Germinal center (tissue), 1 donor: ENCODE data around the gene PCDH9.

ENCODE experiments used
- DNase-seq: peaks from one replicate; pipeline ENCODE4 v3.0.0; 2012; ENCODE audit warnings: mixed read lengths, low spot score

The PCDH9 gene

DNA sequence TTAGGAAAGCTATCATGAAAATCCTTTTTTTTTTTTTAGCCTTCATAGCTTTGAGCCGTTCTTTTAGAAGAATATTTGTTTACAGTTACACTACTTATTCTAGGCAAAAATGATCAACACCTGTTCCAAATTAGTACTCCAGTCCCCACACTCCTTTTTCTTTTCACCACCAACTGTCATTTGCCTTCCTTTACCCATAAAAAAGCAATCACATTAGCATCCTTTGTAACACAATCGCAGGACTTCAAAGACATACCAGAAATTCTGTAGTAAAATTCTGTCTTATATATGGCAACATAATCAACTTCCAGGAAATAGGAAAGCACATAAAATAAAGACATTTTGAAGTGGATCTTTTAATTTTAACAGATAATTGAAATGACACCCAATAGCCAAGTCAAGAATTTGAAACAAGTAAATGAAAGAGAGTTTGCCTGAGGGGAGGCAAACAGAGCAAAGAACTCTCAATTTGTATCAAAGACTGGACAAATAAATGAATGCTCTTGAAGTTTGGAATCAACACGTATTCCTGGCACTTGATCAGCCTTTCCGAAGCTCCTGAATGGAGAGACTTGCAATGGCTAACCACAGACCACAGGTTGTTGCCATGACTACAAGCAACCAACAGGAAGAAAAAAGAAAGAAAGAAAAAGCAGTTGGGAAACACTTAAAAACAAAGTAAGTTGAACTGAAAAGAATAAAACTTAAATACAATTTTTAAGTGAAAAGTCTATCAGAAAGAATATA, 206.8 kb downstream of the PCDH9 start:
- DNase-seq: no peak

DNA sequence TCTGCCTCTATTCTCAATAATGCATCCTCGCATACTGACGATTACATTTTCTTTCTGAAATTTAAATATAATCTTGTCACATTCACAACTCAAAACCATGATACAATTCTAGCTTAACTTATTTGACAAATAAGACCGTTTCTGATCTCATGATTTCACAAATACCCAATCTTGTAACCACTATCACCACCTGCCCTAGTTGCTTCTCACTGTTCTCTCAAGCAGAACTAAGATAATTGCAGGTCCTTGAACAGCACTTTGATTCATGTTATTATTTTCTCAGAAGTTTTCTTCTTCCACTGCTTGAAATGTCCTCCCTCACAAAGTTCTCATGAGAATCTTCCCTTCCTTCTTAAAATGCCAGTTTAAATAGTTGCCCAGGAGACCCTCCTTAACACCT, 211.4 kb downstream of the PCDH9 start:
- DNase-seq: no peak

GRCh38 chr13:67017276-67017675, 212.9 kb downstream of the PCDH9 start:
- no peak for DNase-seq

- no peak for DNase-seq
These were observed 214.0 kb downstream of the PCDH9 start for GRCh38 chr13:67015976-67016600.

- DNase-seq: no peak
These were observed 215.7 kb downstream of the PCDH9 start for GRCh38 chr13:67014399-67014798.

GRCh38 chr13:67013709-67014108, 216.4 kb downstream of the PCDH9 start:
- DNase-seq: no peak

DNA sequence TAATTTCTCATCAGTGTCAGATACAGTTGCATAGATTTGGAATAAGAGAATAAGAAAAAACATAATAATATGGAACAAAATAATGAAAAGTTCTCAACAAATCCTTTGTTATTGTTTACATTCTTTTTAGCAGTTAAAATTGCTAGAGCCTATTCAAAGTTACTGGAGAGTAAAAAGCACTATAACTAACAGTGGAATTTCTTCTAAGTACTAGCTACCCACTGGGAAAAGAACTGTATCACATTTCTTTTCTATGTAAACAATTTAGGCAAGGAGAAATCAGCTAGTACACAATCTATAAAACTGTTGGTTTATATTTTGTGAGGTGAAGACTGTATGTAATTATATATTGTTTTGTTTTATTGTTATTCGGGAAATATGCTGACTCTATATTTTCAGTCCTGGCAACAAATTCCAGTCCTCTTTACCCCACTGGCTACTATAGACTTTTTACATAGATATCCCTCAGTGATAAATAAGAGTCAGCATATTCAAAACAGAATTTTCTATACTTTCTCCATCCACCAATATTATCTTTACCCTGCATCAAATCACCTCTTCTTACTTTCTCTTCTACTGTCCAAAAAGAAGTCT, 222.0 kb downstream of the PCDH9 start:
- no peak for DNase-seq

- DNase-seq: no peak
These were observed 225.6 kb downstream of the PCDH9 start for GRCh38 chr13:67004511-67004910.

DNA sequence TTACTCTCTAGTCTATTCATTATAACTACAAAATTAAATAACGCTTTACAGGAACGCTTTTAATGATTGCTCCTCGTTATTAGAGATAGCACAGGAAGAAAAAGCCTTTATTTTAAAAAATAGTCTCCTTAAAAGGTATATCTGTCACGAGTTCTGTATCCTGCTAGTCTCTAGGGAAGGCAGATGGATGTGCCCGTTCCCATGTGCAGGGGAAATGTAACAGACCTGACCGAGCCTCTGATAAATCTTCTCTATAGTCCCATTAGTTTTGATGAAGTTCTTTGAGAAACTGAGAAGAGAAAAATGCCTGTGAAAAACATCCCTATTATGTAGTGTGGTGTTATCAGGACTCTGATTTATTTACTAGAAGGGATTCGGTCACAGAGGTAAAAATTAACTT, 226.4 kb downstream of the PCDH9 start:
- DNase-seq: no peak

DNA sequence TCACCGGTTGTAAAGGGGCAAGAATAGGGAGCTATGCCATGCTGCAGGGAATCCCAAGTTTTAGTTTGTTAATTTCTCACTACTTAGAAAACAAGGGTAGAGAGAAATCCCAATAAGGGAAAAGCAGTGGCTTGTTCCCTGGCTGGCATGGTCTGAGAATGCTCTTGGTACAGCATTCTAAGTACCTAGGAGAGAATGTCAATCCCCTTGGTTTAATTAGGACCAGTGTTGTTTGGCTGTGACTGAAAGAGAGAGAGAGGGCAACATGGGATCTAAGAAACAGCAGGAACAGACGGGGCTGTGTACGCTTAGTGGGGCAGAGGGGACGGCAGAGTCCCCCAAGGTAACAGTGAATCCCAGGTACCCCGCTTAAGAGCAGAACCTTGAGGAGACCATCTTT, 228.8 kb downstream of the PCDH9 start:
- no peak for DNase-seq

DNA sequence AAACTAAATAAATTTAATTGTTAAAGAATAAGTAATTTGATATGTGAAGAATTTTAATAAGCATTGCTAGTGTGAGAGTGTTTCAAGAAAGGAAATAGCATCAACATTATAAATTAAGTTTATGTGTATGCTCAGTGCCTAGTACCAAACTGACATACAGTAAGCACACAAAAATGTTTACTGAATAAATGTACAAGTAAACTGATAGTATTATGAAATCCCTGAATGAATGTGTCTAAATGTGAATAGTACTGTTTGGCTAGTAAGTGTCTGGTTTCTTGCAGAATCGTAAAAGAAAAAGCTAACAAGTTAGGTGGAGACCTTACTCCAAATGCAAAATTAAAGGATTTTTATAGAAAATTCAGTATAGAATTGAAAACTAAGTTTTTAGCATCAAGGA, 233.6 kb downstream of the PCDH9 start:
- DNase-seq: no peak

- peak; percentile 38 for DNase-seq
These were observed 234.9 kb downstream of the PCDH9 start for GRCh38 chr13:66995203-66995611.

DNA sequence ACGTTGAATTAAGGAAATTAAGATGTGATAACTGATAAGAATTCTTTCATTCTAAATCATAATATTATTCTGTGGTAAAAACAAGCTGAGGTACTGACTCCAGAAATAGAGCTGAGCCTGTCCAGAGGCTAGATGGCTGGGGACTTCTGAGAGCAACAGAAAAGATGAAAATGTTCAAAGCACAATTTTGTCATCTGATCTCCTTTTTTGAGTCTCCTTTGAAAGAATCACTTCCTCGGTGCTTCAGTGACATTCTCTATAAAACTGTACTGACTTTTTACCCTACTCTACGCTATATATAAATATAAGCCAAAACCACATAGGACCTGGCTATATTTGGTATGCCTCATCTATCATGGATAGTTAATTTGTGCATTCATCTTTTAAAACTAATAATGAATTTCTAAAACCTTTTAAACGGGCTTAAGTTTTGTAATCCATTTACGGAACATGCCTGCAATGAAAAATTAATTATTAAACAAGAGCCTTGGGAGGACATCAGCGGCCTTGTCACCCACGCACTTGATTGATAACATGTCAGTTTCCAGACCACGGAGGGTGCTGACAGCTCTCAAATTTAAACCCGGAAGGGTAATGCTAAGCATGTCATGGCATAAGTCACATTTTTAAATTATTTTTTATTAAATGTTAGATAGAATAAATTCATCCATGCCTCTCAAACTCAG, 235.5 kb downstream of the PCDH9 start:
- peak; percentile 6 for DNase-seq

DNA sequence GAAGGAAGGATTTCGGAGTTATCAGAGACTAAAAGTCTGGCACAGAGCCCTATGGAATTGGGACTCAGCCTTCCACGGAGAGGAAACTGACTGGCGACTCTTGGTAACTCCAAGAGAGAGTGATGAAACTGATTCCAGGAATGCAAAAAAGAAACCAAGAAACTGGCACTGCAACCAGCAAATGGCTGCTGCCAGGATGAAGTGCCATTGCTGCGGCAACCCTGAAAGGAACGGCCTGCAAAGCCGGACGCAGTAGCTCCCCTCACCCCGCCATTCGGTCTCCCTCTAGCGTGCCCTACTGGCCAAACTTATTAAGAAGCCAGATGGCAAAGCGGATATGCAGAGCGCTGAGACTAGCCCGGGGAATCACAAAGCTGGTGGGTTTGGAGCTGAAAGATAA, 236.0 kb downstream of the PCDH9 start:
- DNase-seq: peak; percentile 40

- no peak for DNase-seq
These were observed 237.4 kb downstream of the PCDH9 start for GRCh38 chr13:66992719-66993118.

DNA sequence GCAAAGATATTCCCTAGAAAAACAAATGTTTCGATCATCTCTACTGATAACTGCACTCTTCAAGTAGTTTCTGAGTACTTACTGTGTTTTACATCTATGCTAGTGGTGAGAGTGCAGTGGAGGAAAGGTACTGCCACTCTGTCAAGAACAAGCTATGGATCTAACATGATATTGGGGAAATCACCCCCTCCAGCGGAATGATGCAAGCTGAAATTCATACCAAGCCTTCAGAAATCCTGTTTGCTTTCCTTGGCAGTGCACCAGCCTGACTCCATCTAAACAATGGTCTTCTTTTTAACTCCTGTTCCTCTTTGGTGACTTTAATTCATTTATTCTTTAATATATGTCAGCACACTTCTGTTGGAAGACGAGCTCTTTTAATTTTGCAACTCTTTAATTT, 238.0 kb downstream of the PCDH9 start:
- no peak for DNase-seq

GRCh38 chr13:66984241-66984640, 245.9 kb downstream of the PCDH9 start:
- DNase-seq: no peak

DNA sequence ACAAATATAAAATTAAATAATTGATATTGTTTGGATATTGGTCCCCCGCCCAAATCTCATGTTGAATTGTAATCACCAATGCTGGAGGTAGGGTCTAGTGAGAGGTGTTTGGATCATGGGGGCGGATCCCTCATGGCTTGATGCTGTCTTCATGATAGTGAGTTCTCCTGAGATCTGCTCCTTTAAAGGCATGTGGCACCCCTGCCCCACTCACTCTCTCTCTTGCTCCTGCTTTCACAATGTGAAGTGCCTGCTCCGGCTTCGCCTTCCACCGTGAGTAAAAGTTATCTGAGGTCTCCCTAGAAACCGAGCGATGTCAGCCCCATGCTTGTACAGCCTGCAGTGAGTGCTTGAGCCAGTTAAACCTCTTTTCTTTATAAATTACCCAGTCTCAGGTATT, 248.2 kb downstream of the PCDH9 start:
- no peak for DNase-seq

DNA sequence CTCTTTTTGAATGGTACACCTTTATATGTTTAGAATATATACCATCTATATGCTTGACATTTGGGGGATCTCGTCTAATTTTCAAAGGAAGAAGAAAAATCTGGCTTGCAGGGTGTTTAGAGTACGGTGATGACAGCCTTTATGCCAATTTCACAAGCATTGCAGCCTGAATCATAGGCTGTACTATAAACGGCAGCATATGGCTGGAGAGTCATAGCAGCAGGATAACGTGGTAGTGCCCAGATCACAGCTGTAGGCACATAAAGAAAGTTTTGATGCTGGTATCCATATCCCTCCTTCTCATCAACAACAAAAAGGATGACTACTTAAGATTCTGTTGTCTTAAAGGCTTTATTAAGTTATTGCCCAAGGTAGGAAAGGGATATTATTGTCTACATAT, 253.0 kb downstream of the PCDH9 start:
- no peak for DNase-seq

GRCh38 chr13:66974889-66975288, 255.2 kb downstream of the PCDH9 start:
- no peak for DNase-seq

- DNase-seq: no peak
These were observed 256.0 kb downstream of the PCDH9 start for GRCh38 chr13:66974174-66974573.

DNA sequence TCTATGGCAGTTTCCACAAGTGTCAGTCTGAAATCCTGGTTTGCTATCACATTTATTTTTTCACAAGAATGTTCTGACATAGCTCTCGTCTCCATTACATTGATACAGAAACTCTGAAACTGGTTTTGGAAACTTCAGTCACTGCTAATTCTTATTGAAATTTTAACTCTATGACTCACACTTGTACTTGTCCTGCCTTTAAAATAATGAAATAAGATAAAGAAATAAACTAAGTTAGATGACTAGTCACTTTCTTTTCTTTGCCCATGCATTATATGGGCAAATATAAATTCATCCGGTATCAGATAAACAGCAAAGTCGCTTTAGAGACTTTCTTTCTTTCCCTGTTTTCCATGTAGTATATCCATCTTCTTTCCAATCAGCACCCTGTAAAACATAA, 257.5 kb downstream of the PCDH9 start:
- no peak for DNase-seq

- DNase-seq: no peak
These were observed 259.1 kb downstream of the PCDH9 start for GRCh38 chr13:66971004-66971403.
